Neuronal stem cell (in vitro differentiated cells): ENCODE results near the gene COQ10A.

Experiments used
- DNase-seq: peaks from one replicate; pipeline ENCODE4 v3.0.0-alpha.2; 2013; ENCODE audit warnings: low spot score
- H2AFZ ChIP-seq: one replicate; pipeline ENCODE4 v1.6.1; 2013; ENCODE audit warnings: mild to moderate bottlenecking, low read length, inconsistent platforms
- H2AK5ac ChIP-seq: 2 replicates; pipeline ENCODE4 v1.6.1; 2013; ENCODE audit warnings: low read depth, mild to moderate bottlenecking, inconsistent platforms, low read length, moderate library complexity, mixed read lengths
- H2BK120ac ChIP-seq: 2 replicates; pipeline ENCODE4 v1.6.1; 2013; ENCODE audit warnings: low read depth, mild to moderate bottlenecking, inconsistent platforms, low read length, moderate library complexity, mixed read lengths
- H2BK12ac ChIP-seq: one replicate; pipeline ENCODE4 v1.6.1; 2013; ENCODE audit warnings: low read length, inconsistent platforms
- H2BK15ac ChIP-seq: 2 replicates; pipeline ENCODE4 v1.6.1; 2013; ENCODE audit warnings: mild to moderate bottlenecking, low read length, inconsistent platforms, mixed read lengths
- H2BK5ac ChIP-seq: one replicate; pipeline ENCODE4 v1.6.1; 2013; ENCODE audit warnings: inconsistent platforms, mild to moderate bottlenecking, low read length, moderate library complexity
- H3K14ac ChIP-seq: one replicate; pipeline ENCODE4 v1.6.1; 2013; ENCODE audit warnings: low read length, inconsistent platforms
- H3K18ac ChIP-seq: 2 replicates; pipeline ENCODE4 v1.6.1; 2013; ENCODE audit warnings: low read length, inconsistent platforms
- H3K23ac ChIP-seq: 2 replicates; pipeline ENCODE4 v1.6.1; 2013; ENCODE audit warnings: low read depth, mild to moderate bottlenecking, mixed read lengths, low read length, inconsistent platforms; ENCODE audit not compliant: poor library complexity
- H3K27ac ChIP-seq: replicated peaks from 3 replicates; pipeline ENCODE4 v1.5.1; 2013; ENCODE audit warnings: low read length, inconsistent platforms
- H3K27me3 ChIP-seq, 3 experiments: 2 replicates each; pipeline ENCODE4 v1.6.1; 2013; ENCODE audit warnings: low read length in 3 of 3, mild to moderate bottlenecking in 2 of 3, inconsistent platforms in 1 of 3, low read depth in 1 of 3, mixed read lengths in 1 of 3, moderate library complexity in 1 of 3; ENCODE audit not compliant: control insufficient read depth in 3 of 3, insufficient read depth in 3 of 3
- H3K36me3 ChIP-seq, 2 donors: replicated peaks in 1 of 2; 2 replicates each; pipeline ENCODE4 v1.6.1; 2013; ENCODE audit warnings: low read length in 2 of 2; ENCODE audit not compliant: control insufficient read depth in 2 of 2, insufficient read depth in 2 of 2
- H3K4ac ChIP-seq: 2 replicates; pipeline ENCODE4 v1.6.1; 2013; ENCODE audit warnings: inconsistent platforms, mild to moderate bottlenecking, low read length, moderate library complexity
- H3K4me1 ChIP-seq, 2 donors: 1 replicate in 1 of 2; 2 replicates in 1 of 2; pipeline ENCODE4 v1.6.1; 2013; ENCODE audit warnings: low read length in 2 of 2, low read depth in 1 of 2; ENCODE audit not compliant: control insufficient read depth in 2 of 2, insufficient read depth in 1 of 2
- H3K4me2 ChIP-seq: one replicate; pipeline ENCODE4 v1.6.1; 2013; ENCODE audit warnings: mild to moderate bottlenecking, low read length, inconsistent platforms; ENCODE audit not compliant: insufficient read depth, poor library complexity, severe bottlenecking
- H3K4me3 ChIP-seq, 2 donors: 2 replicates each; pipeline ENCODE4 v1.5.1; 2013; ENCODE audit warnings: low read length in 2 of 2, mild to moderate bottlenecking in 2 of 2, inconsistent platforms in 1 of 2, moderate library complexity in 1 of 2
- H3K79me1 ChIP-seq: one replicate; pipeline ENCODE4 v1.6.1; 2013; ENCODE audit warnings: low read depth, mild to moderate bottlenecking, inconsistent platforms, low read length, moderate library complexity
- H3K9ac ChIP-seq: one replicate; pipeline ENCODE4 v1.6.1; 2013; ENCODE audit warnings: mild to moderate bottlenecking, low read depth, low read length, inconsistent platforms; ENCODE audit not compliant: poor library complexity
- H3K9me3 ChIP-seq, 2 donors: replicated peaks in 1 of 2; 2 replicates each; pipeline versions ENCODE3 to v1.6.1; 2013; ENCODE audit warnings: low read length in 2 of 2, mild to moderate bottlenecking in 2 of 2, inconsistent platforms in 1 of 2, low read depth in 1 of 2, mixed read lengths in 1 of 2, moderate library complexity in 1 of 2; ENCODE audit not compliant: control insufficient read depth in 2 of 2, insufficient read depth in 1 of 2
- H4K8ac ChIP-seq: one replicate; pipeline ENCODE4 v1.6.1; 2013; ENCODE audit warnings: low read depth, mild to moderate bottlenecking, inconsistent platforms, low read length, moderate library complexity
- H4K91ac ChIP-seq: one replicate; pipeline ENCODE4 v1.6.1; 2013; ENCODE audit warnings: low read length, low read depth, mild to moderate bottlenecking, inconsistent platforms; ENCODE audit not compliant: poor library complexity
- WGBS, 2 donors: extraction: QIAGEN DNeasy Blood & Tissue Kit; methylation state at CpG; one replicate each; pipeline ENCODE4 v1.1.7; 2013; ENCODE audit warnings: missing lambda C conversion rate in 2 of 2, mixed read lengths in 1 of 2; ENCODE audit not compliant: insufficient read length in 2 of 2, insufficient replicate concordance in 1 of 2; ENCODE audit errors: extremely low coverage in 2 of 2; 5-methylcytosine and 5-hydroxymethylcytosine counted together

The COQ10A gene

DNA sequence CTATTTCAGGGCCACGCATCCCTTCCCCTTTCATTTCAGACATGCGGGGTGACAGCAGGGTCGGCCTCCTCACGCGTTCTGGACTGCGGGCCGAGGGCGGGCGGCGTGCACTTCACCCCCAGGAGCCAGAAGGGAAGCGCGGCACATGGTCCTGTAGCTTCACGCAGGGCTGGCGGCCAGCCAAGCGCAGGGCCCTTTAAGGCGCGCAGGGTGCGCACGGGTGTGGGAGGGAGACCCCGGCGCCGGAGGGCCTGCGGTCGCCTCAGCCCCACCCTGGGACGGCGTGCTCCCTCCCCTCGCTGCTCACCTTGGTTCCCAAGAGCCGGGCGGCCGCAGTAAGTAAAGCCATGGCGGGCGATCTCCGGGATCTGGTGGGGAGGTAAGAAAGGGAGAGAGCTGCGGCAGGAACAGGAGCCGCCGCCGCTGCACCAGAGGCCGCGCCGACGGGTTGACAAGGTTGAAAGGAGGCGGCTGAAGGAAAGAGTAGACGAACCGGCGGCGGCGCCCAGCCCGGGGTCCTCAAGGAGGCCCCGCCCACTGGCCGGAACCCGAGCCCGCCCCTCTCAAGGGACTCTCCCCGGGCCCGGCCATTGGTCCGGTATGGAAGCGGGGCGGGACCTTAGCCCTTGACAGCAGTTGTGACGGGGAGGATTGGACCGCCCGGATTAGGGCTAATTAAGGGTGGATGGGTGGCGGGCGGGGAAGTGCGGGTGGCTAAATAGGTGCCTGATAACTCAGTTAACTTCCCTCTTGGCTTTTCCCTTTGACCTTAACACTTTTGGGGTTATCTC, 33.3 kb downstream of the COQ10A start, which contains the start of gene CS:
TSS of gene CS (minus strand) at position 478 of the 791 bp plus-strand sequence. CDS start at position 349, 129 bp downstream.
- Histone ChIP-seq H2BK15ac (no peak within 1 kb of the TSS), H3K36me3 (peaks cover 1 to 61% of the 10 kb centered on the region in 2 donors), H3K4ac (no peak within 1 kb of the TSS), H4K8ac (no peak within 1 kb of the TSS), H2AFZ (peak within 1 kb of the TSS; percentile 72), H3K27ac (peak within 1 kb of the TSS; percentile 73), H3K14ac (no peak within 1 kb of the TSS), H3K27me3 (no peaks in the 10 kb centered on the region), H3K4me3 (peak within 1 kb of the TSS; percentile 56 to 98), H2AK5ac (peak within 1 kb of the TSS; percentile 52), H3K9ac (peak within 1 kb of the TSS; percentile 95), H2BK5ac (no peak within 1 kb of the TSS), H3K79me1 (peaks cover 5% of the 10 kb centered on the region), H3K9me3 (no peaks in the 10 kb centered on the region), H3K4me1 (peaks cover 6 to 10% of the 10 kb centered on the region in 2 donors), H3K4me2 (peak within 1 kb of the TSS; percentile 75), H3K23ac (peak within 1 kb of the TSS; percentile 38), H3K18ac (peak within 1 kb of the TSS; percentile 76), H2BK12ac (no peak within 1 kb of the TSS), H2BK120ac (peak within 1 kb of the TSS; percentile 40), H4K91ac (peak within 1 kb of the TSS; percentile 50)
- no CpG with 5 or more reads among the region's 63 CpGs for WGBS, 2 donors
- peak; percentile 96 for DNase-seq

DNA sequence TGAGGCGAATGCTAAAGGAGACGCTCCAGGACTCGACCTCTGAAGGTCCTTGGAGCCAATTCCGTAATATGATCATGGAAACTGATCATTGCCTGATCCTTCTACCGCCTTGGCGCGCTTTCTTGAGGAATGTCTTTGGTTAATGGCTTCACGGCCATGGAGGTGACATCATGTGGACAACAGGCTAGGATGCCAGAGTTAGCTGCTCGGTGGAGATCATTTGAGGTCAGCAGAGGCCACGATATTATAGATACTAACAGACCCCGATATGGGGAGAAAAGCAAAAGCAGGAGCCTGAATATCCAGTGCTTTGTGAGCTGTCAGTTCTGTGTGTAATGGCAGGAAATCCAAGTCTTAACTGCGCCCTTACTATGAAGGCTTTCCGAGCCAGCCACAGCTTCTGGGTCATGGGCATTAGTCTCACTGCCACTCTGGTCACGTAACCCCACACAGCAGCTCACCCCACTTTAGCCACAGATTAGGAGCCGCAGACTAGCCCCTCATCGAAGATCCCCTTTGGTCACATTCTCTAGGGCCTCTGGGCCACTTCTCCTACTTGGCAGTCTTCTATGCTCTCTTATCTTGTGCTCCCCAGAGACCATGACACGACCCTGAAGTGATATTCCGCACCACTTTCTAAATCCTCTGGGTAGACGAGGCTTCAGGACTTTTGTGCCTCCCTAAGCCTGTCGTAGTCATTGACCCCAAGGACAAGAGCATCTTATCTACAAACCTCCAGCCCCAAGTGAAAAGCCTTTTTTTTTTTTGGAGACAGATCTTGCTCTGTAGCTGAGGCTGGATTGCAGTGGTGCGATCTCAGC, 34.1 kb downstream of the COQ10A start:
- peak overlapping the region; percentile 65 for H3K27ac ChIP-seq
- no peak overlapping the region for H4K91ac ChIP-seq
- no peak for DNase-seq

DNA sequence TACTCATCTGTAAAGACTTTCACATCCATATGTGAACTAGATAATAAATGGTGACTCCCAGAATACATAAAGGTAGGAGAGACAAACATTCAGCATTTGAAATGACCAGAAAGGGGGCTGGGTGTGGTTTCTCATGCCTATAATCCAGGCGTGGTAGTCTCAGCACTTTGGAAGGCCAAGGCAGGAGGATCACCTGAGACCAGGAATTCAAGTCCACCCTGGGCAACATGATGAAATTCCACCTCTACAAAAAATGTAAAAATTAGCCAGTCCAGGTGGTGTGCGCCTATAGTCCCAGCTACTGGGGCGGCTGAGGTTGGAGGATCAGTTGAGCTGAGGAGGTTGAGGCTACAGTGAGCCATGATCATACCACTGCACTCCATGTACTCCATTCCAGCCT, 37.5 kb downstream of the COQ10A start:
- Histone ChIP-seq H3K27me3 (no peaks in the 10 kb centered on the region), H3K9me3 (no peaks in the 10 kb centered on the region), H2BK5ac (no peak overlapping the region), H2BK120ac (no peak overlapping the region), H3K4me1 (peaks cover 5 to 6% of the 10 kb centered on the region in 2 donors), H4K8ac (no peak overlapping the region), H3K9ac (no peak overlapping the region), H2AK5ac (no peak overlapping the region), H3K18ac (no peak overlapping the region), H3K4ac (no peak overlapping the region), H3K14ac (no peak overlapping the region), H3K36me3 (peaks cover 12 to 68% of the 10 kb centered on the region in 2 donors), H4K91ac (no peak overlapping the region), H2BK12ac (no peak overlapping the region), H2AFZ (no peak overlapping the region), H3K4me3 (no peak overlapping the region), H3K79me1 (peaks cover 5% of the 10 kb centered on the region), H2BK15ac (no peak overlapping the region), H3K4me2 (no peak overlapping the region), H3K23ac (no peak overlapping the region), H3K27ac (no peak overlapping the region)
- DNase-seq: no peak
- no CpG with 5 or more reads among the region's 3 CpGs for WGBS, 2 donors

More for the DNA sequence above, 34.1 kb downstream of the COQ10A start:
- Histone ChIP-seq H4K8ac (no peak overlapping the region), H3K9ac (no peak overlapping the region), H2AK5ac (peak overlapping the region; percentile 11), H3K79me1 (peaks cover 5% of the 10 kb centered on the region), H3K4ac (no peak overlapping the region), H3K9me3 (no peaks in the 10 kb centered on the region), H3K4me2 (peak overlapping the region; percentile 54), H3K18ac (no peak overlapping the region), H2AFZ (peak overlapping the region; percentile 72), H3K36me3 (peaks cover 4 to 67% of the 10 kb centered on the region in 2 donors), H2BK120ac (no peak overlapping the region), H2BK15ac (no peak overlapping the region), H3K4me3 (peak overlapping the region; percentile 52 to 56), H3K14ac (no peak overlapping the region), H3K4me1 (peaks cover 6 to 10% of the 10 kb centered on the region in 2 donors), H3K27me3 (no peaks in the 10 kb centered on the region), H3K23ac (no peak overlapping the region), H2BK12ac (no peak overlapping the region), H2BK5ac (no peak overlapping the region)
- WGBS, 2 donors: no CpG with 5 or more reads among the region's 21 CpGs
